WTC11 (cell line): ENCODE results near the gene PDK3. TPM values are rescaled to one million over a fixed set of nuclear protein-coding genes. Genes with fewer than 3 reads are reported as not detected.

Source experiments
- ATAC-seq: fragments of 200-7000 bp; cut with Tn5 transposase; 2 replicates; pipeline ENCODE4 v1.10.0; 2021; ENCODE audit warnings: mild to moderate bottlenecking, moderate library complexity
- CTCF ChIA-PET: fragments of 300-600 bp; sonication (Branson Sonifier 250); formaldehyde crosslinking; loops from one replicate; lab custom pipeline; 2021; ENCODE audit warnings: antibody characterized with exemption; lab: Charles Lee
- POLR2A ChIA-PET: fragments of 350-600 bp; sonication (Branson Sonifier 250); formaldehyde crosslinking; loops from one replicate; lab custom pipeline; 2021; ENCODE audit warnings: antibody characterized with exemption; lab: Charles Lee
- DNase-seq: peaks from one replicate; pipeline ENCODE4 v3.0.0; 2021; ENCODE audit warnings: low spot score
- H3K27ac Mint-ChIP-seq: 2 replicates; pipeline ENCODE4 v1.8.0; 2021; ENCODE audit warnings: mixed read lengths
- H3K27me3 Mint-ChIP-seq: 2 replicates; pipeline ENCODE4 v1.8.0; 2021; ENCODE audit warnings: low read depth, mild to moderate bottlenecking, moderate library complexity, mixed read lengths
- H3K36me3 Mint-ChIP-seq: 2 replicates; pipeline ENCODE4 v1.8.0; 2021; ENCODE audit warnings: mixed read lengths
- H3K4me1 Mint-ChIP-seq: 2 replicates; pipeline ENCODE4 v1.8.0; 2022; ENCODE audit warnings: mixed read lengths
- H3K4me3 Mint-ChIP-seq: 2 replicates; pipeline ENCODE4 v1.8.0; 2021; ENCODE audit warnings: mild to moderate bottlenecking, moderate library complexity, mixed read lengths
- H3K9me3 Mint-ChIP-seq: 2 replicates; pipeline ENCODE4 v1.8.0; 2021; ENCODE audit warnings: mixed read lengths
- ATF1 ChIP-seq: sonication (generic); formaldehyde crosslinking; IDR thresholded peaks from 2 replicates; pipeline ENCODE4 v1.8.1; 2023; ENCODE audit warnings: mild to moderate bottlenecking, moderate library complexity, missing genetic modification reagents
- CBFB ChIP-seq: sonication (generic); formaldehyde crosslinking; IDR thresholded peaks from 2 replicates; pipeline ENCODE4 v1.8.1; 2022; ENCODE audit warnings: mild to moderate bottlenecking, low read depth, missing genetic modification reagents
- CREB1 ChIP-seq: sonication (generic); formaldehyde crosslinking; IDR thresholded peaks from 2 replicates; pipeline ENCODE4 v1.8.0; 2023; ENCODE audit warnings: mild to moderate bottlenecking, missing genetic modification reagents
- ESRRA ChIP-seq: sonication (generic); formaldehyde crosslinking; IDR thresholded peaks from 2 replicates; pipeline ENCODE4 v1.8.1; 2022; ENCODE audit warnings: mild to moderate bottlenecking, missing genetic modification reagents, borderline replicate concordance
- FOXK1 ChIP-seq: sonication (generic); formaldehyde crosslinking; IDR thresholded peaks from 2 replicates; pipeline ENCODE4 v1.8.0; 2022; ENCODE audit warnings: mild to moderate bottlenecking, moderate library complexity, missing genetic modification reagents
- HMGA2 ChIP-seq: fragments of 250-450 bp; sonication (Bioruptor Pico); IDR thresholded peaks from 2 replicates; pipeline ENCODE4 v1.4.0; 2021; ENCODE audit warnings: mild to moderate bottlenecking, moderate library complexity
- JAZF1 ChIP-seq: fragments of 250-450 bp; sonication (Bioruptor Pico); IDR thresholded peaks from 2 replicates; pipeline ENCODE4 v1.9.0; 2021; ENCODE audit warnings: moderate library complexity, mild to moderate bottlenecking, inconsistent platforms
- RELA ChIP-seq: sonication (generic); formaldehyde crosslinking; IDR thresholded peaks from 2 replicates; pipeline ENCODE4 v1.8.1; 2022; ENCODE audit warnings: missing genetic modification reagents, mild to moderate bottlenecking, borderline replicate concordance
- RORB ChIP-seq: fragments of 250-450 bp; sonication (Bioruptor Pico); IDR thresholded peaks from 2 replicates; pipeline ENCODE4 v1.9.0; 2021; ENCODE audit warnings: mild to moderate bottlenecking
- SOX15 ChIP-seq: fragments of 250-450 bp; sonication (Bioruptor Pico); IDR thresholded peaks from 2 replicates; pipeline ENCODE4 v1.9.0; 2021; ENCODE audit warnings: mild to moderate bottlenecking
- TCF7 ChIP-seq: sonication (generic); formaldehyde crosslinking; IDR thresholded peaks from 2 replicates; pipeline ENCODE4 v1.8.0; 2022; ENCODE audit warnings: mild to moderate bottlenecking, low read depth, missing genetic modification reagents, moderate library complexity
- ZNF138 ChIP-seq: sonication (generic); formaldehyde crosslinking; conservative IDR thresholded peaks from 2 replicates; pipeline ENCODE4 v1.8.1; 2022; ENCODE audit warnings: mild to moderate bottlenecking, moderate library complexity, missing genetic modification reagents
- ZNF396 ChIP-seq: fragments of 250-450 bp; sonication (Bioruptor Pico); IDR thresholded peaks from 2 replicates; pipeline ENCODE4 v1.8.0; 2021; ENCODE audit warnings: mild to moderate bottlenecking, moderate library complexity, borderline replicate concordance
- ZNF671 ChIP-seq: fragments of 250-450 bp; sonication (Bioruptor Pico); IDR thresholded peaks from 2 replicates; pipeline ENCODE4 v1.8.0; 2021; ENCODE audit warnings: mild to moderate bottlenecking
- total RNA-seq: library from RNA; stranded (reverse); gene quantifications from 3 replicates; pipeline ENCODE4 v1.2.3, GENCODE V29; 2021
- TF ChIP-seq, protein P1 (sequence below): sonication (generic); formaldehyde crosslinking; IDR thresholded peaks from 2 replicates; pipeline ENCODE4 v1.8.0; 2022; ENCODE audit warnings: missing genetic modification reagents
- TF ChIP-seq, protein P2 (sequence below): fragments of 250-450 bp; sonication (Bioruptor Pico); IDR thresholded peaks from 2 replicates; pipeline ENCODE4 v1.9.0; 2021; ENCODE audit warnings: mild to moderate bottlenecking
- TF ChIP-seq, protein P3 (sequence below): sonication (generic); formaldehyde crosslinking; IDR thresholded peaks from 2 replicates; pipeline ENCODE4 v1.8.0; 2022; ENCODE audit warnings: mild to moderate bottlenecking, missing genetic modification reagents
- TF ChIP-seq, protein P4 (sequence below): sonication (generic); formaldehyde crosslinking; IDR thresholded peaks from 2 replicates; pipeline ENCODE4 v1.8.1; 2023; ENCODE audit warnings: mild to moderate bottlenecking, missing genetic modification reagents
- TF ChIP-seq, protein P5 (sequence below): fragments of 250-450 bp; sonication (Bioruptor Pico); IDR thresholded peaks from 2 replicates; pipeline ENCODE4 v1.8.0; 2021; ENCODE audit warnings: mild to moderate bottlenecking
- TF ChIP-seq, protein P6 (sequence below): sonication (generic); formaldehyde crosslinking; IDR thresholded peaks from 2 replicates; pipeline ENCODE4 v1.8.0; 2022; ENCODE audit warnings: mild to moderate bottlenecking, missing genetic modification reagents
- TF ChIP-seq, protein P7 (sequence below): sonication (generic); formaldehyde crosslinking; IDR thresholded peaks from 2 replicates; pipeline ENCODE4 v1.8.0; 2022; ENCODE audit warnings: mild to moderate bottlenecking, missing genetic modification reagents
- TF ChIP-seq, protein P8 (sequence below): fragments of 250-450 bp; sonication (Bioruptor Pico); IDR thresholded peaks from 2 replicates; pipeline ENCODE4 v1.9.0; 2021; ENCODE audit warnings: mild to moderate bottlenecking, borderline replicate concordance

Gene PDK3
- total RNA-seq, 1 experiment from 2014 or later = 34.4 TPM

DNA sequence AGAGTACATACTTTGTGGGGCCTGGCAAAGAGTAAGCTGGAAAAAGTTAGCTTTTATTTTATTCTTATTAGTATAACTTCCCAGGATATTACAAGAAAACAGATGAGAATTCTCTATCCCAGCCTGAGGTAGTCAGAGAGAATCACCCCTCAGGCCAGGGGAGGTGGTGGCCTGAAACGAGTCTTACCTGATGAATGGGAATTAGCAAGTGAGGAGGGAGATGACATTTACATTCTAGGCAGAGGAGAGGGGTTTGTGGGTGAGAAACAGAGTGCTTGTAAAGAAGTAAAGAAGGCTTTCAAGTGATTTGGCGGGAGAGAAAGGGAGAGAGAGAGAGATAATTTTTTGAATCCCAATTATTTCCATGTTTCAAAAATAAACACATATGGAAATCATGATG lies 39.3 kb upstream of the PDK3 start (continued):
- TF ChIP-seq, protein P1, sequence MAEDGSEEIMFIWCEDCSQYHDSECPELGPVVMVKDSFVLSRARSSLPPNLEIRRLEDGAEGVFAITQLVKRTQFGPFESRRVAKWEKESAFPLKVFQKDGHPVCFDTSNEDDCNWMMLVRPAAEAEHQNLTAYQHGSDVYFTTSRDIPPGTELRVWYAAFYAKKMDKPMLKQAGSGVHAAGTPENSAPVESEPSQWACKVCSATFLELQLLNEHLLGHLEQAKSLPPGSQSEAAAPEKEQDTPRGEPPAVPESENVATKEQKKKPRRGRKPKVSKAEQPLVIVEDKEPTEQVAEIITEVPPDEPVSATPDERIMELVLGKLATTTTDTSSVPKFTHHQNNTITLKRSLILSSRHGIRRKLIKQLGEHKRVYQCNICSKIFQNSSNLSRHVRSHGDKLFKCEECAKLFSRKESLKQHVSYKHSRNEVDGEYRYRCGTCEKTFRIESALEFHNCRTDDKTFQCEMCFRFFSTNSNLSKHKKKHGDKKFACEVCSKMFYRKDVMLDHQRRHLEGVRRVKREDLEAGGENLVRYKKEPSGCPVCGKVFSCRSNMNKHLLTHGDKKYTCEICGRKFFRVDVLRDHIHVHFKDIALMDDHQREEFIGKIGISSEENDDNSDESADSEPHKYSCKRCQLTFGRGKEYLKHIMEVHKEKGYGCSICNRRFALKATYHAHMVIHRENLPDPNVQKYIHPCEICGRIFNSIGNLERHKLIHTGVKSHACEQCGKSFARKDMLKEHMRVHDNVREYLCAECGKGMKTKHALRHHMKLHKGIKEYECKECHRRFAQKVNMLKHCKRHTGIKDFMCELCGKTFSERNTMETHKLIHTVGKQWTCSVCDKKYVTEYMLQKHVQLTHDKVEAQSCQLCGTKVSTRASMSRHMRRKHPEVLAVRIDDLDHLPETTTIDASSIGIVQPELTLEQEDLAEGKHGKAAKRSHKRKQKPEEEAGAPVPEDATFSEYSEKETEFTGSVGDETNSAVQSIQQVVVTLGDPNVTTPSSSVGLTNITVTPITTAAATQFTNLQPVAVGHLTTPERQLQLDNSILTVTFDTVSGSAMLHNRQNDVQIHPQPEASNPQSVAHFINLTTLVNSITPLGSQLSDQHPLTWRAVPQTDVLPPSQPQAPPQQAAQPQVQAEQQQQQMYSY (CRISPR knock-in tag) = no peak
- TF ChIP-seq JAZF1 (CRISPR knock-in tag) (no peak), ZNF396 (no peak), ZNF671 (CRISPR knock-in tag) (no peak), ZNF138 (CRISPR knock-in tag) (no peak), HMGA2 (CRISPR knock-in tag) (no peak)
- TF ChIP-seq, protein P2, sequence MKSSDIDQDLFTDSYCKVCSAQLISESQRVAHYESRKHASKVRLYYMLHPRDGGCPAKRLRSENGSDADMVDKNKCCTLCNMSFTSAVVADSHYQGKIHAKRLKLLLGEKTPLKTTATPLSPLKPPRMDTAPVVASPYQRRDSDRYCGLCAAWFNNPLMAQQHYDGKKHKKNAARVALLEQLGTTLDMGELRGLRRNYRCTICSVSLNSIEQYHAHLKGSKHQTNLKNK (CRISPR knock-in tag) = no peak
- TF ChIP-seq, protein P3, sequence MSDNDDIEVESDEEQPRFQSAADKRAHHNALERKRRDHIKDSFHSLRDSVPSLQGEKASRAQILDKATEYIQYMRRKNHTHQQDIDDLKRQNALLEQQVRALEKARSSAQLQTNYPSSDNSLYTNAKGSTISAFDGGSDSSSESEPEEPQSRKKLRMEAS = no peak
- TF ChIP-seq, protein P4, sequence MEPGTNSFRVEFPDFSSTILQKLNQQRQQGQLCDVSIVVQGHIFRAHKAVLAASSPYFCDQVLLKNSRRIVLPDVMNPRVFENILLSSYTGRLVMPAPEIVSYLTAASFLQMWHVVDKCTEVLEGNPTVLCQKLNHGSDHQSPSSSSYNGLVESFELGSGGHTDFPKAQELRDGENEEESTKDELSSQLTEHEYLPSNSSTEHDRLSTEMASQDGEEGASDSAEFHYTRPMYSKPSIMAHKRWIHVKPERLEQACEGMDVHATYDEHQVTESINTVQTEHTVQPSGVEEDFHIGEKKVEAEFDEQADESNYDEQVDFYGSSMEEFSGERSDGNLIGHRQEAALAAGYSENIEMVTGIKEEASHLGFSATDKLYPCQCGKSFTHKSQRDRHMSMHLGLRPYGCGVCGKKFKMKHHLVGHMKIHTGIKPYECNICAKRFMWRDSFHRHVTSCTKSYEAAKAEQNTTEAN = no peak
- TF ChIP-seq, protein P5, sequence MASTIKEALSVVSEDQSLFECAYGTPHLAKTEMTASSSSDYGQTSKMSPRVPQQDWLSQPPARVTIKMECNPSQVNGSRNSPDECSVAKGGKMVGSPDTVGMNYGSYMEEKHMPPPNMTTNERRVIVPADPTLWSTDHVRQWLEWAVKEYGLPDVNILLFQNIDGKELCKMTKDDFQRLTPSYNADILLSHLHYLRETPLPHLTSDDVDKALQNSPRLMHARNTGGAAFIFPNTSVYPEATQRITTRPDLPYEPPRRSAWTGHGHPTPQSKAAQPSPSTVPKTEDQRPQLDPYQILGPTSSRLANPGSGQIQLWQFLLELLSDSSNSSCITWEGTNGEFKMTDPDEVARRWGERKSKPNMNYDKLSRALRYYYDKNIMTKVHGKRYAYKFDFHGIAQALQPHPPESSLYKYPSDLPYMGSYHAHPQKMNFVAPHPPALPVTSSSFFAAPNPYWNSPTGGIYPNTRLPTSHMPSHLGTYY (CRISPR knock-in tag) = no peak

DNA sequence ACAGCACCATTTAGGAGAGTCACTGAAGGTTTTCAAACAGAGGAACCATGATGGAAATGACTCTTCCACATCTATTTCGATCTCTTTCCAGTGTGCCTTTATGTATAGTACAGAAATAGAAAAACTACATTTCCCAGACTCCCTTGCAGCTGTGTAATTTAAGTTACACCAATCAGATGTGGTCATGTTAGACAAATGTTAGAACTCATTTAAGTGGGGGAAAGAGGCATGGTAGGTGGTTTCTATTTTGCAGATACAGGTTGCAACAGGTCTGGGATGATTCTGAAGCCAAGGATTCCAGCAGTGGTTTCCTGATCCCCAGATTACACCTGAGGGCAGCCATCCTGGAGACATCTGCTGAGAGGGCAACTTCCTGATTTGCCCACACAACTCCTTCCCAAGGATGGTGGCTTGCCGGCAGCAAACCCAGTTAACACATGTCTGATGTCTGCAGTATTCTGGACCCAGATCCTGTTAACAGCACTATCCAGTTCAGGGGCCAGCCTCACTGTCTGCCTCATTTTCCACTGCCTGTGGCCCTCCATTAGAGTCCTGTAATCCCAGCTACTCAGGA lies 38.7 kb upstream of the PDK3 start:
- Mint-ChIP-seq H3K4me1 (peaks cover 14% of the 10 kb centered on the region), H3K36me3 (no peaks in the 10 kb centered on the region), H3K27ac (no peak overlapping the region), H3K27me3 (peaks cover 4% of the 10 kb centered on the region), H3K4me3 (no peak overlapping the region), H3K9me3 (peaks cover 10% of the 10 kb centered on the region; the same call in 1 of the 2 replicates)
- no peak for DNase-seq
- ChIA-PET POLR2A (no interaction called here), CTCF (no interaction called here)
- peak; percentile 78 for ATAC-seq
- TF ChIP-seq, protein P6, sequence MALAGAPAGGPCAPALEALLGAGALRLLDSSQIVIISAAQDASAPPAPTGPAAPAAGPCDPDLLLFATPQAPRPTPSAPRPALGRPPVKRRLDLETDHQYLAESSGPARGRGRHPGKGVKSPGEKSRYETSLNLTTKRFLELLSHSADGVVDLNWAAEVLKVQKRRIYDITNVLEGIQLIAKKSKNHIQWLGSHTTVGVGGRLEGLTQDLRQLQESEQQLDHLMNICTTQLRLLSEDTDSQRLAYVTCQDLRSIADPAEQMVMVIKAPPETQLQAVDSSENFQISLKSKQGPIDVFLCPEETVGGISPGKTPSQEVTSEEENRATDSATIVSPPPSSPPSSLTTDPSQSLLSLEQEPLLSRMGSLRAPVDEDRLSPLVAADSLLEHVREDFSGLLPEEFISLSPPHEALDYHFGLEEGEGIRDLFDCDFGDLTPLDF (CRISPR knock-in tag) = no peak
- TF ChIP-seq, protein P7, sequence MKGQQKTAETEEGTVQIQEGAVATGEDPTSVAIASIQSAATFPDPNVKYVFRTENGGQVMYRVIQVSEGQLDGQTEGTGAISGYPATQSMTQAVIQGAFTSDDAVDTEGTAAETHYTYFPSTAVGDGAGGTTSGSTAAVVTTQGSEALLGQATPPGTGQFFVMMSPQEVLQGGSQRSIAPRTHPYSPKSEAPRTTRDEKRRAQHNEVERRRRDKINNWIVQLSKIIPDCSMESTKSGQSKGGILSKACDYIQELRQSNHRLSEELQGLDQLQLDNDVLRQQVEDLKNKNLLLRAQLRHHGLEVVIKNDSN (CRISPR knock-in tag) = no peak
- TF ChIP-seq CREB1 (CRISPR knock-in tag) (no peak), FOXK1 (CRISPR knock-in tag) (no peak), CBFB (CRISPR knock-in tag) (no peak), RORB (CRISPR knock-in tag) (no peak), RELA (no peak), TCF7 (CRISPR knock-in tag) (no peak), SOX15 (CRISPR knock-in tag) (no peak), ESRRA (CRISPR knock-in tag) (no peak), ATF1 (no peak)
- TF ChIP-seq, protein P4 = no peak
- TF ChIP-seq, protein P8, sequence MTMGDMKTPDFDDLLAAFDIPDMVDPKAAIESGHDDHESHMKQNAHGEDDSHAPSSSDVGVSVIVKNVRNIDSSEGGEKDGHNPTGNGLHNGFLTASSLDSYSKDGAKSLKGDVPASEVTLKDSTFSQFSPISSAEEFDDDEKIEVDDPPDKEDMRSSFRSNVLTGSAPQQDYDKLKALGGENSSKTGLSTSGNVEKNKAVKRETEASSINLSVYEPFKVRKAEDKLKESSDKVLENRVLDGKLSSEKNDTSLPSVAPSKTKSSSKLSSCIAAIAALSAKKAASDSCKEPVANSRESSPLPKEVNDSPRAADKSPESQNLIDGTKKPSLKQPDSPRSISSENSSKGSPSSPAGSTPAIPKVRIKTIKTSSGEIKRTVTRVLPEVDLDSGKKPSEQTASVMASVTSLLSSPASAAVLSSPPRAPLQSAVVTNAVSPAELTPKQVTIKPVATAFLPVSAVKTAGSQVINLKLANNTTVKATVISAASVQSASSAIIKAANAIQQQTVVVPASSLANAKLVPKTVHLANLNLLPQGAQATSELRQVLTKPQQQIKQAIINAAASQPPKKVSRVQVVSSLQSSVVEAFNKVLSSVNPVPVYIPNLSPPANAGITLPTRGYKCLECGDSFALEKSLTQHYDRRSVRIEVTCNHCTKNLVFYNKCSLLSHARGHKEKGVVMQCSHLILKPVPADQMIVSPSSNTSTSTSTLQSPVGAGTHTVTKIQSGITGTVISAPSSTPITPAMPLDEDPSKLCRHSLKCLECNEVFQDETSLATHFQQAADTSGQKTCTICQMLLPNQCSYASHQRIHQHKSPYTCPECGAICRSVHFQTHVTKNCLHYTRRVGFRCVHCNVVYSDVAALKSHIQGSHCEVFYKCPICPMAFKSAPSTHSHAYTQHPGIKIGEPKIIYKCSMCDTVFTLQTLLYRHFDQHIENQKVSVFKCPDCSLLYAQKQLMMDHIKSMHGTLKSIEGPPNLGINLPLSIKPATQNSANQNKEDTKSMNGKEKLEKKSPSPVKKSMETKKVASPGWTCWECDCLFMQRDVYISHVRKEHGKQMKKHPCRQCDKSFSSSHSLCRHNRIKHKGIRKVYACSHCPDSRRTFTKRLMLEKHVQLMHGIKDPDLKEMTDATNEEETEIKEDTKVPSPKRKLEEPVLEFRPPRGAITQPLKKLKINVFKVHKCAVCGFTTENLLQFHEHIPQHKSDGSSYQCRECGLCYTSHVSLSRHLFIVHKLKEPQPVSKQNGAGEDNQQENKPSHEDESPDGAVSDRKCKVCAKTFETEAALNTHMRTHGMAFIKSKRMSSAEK (CRISPR knock-in tag) = no peak
- TF ChIP-seq, protein P2 (CRISPR knock-in tag) = no peak
